Measurements from ENCODE around the gene UTS2B.

DNA sequence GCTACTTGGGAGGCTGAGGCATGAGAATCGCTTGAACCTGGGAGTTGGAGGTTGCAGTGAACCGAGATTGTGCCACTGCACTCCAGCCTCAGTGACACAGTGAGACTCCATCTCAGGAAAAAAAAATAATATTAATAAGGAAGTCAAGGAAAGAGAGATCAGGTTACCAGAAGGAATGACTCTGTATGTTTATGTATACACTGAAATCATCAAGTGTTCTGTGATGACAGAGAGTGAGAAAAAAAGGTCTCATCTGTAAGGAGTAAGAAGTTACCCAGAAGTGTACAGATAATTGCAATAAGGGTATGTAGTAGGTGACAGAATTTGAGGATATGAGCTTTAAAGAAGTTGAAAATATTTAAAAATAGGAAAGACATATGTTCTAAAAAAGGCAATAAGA lies 5.4 kb downstream of the UTS2B start:
- no peak for TF ChIP-seq POLR2A (IDR thresholded peaks at IDR 0.05)
- TF ChIP-seq, protein P1, sequence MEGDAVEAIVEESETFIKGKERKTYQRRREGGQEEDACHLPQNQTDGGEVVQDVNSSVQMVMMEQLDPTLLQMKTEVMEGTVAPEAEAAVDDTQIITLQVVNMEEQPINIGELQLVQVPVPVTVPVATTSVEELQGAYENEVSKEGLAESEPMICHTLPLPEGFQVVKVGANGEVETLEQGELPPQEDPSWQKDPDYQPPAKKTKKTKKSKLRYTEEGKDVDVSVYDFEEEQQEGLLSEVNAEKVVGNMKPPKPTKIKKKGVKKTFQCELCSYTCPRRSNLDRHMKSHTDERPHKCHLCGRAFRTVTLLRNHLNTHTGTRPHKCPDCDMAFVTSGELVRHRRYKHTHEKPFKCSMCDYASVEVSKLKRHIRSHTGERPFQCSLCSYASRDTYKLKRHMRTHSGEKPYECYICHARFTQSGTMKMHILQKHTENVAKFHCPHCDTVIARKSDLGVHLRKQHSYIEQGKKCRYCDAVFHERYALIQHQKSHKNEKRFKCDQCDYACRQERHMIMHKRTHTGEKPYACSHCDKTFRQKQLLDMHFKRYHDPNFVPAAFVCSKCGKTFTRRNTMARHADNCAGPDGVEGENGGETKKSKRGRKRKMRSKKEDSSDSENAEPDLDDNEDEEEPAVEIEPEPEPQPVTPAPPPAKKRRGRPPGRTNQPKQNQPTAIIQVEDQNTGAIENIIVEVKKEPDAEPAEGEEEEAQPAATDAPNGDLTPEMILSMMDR (IDR thresholded peaks at IDR 0.05), result no peak
